GM12878 (cell line): Measurements from ENCODE around the gene RCAN1. TPM values are rescaled to one million over a fixed set of nuclear protein-coding genes. Genes with fewer than 3 reads are reported as not detected.

Source experiments
- ATAC-seq: fragments of 200-7000 bp; cut with Tn5 transposase; 3 replicates; pipeline ENCODE4 v1.9.1; 2020; ENCODE audit warnings: mild to moderate bottlenecking, moderate library complexity
- BruUV-seq: library from RNA; stranded (reverse); fragments of 400-500 nt; replicated peaks from 2 replicates; lab custom pipeline; 2021; lab: Mats Ljungman, UMichigan
- CTCF ChIA-PET: fragments of 300-600 bp; sonication (Branson Sonifier 250); formaldehyde crosslinking; extraction: SDS; loops from one replicate; lab custom pipeline; 2021; ENCODE audit warnings: inconsistent platforms; lab: Yijun Ruan, JAX
- POLR2A ChIA-PET: fragments of 350-600 bp; formaldehyde crosslinking; extraction: SDS; loops from one replicate; lab custom pipeline; 2021; ENCODE audit warnings: inconsistent platforms; lab: Charles Lee
- RAD21 ChIA-PET: fragments of 300-600 bp; sonication (Branson Sonifier 250); formaldehyde crosslinking; loops from one replicate; lab custom pipeline; 2023; ENCODE audit warnings: antibody characterized with exemption; ENCODE audit not compliant: unreplicated experiment; lab: Charles Lee
- SMC1A ChIA-PET: fragments of 300-600 bp; sonication (Branson Sonifier 250); formaldehyde crosslinking; loops from one replicate; lab custom pipeline; 2023; ENCODE audit not compliant: unreplicated experiment, uncharacterized antibody; lab: Charles Lee
- DNase-seq: peaks from one replicate; pipeline ENCODE4 v3.0.0-alpha.2; 2011; ENCODE audit warnings: low read depth, low spot score
- FAIRE-seq: peaks from 3 replicates; lab custom pipeline; 2011; peaks lifted over from hg19 to GRCh38; lab: Jason Lieb, UNC
- H2AFZ ChIP-seq: 2 replicates; pipeline ENCODE4 v1.6.0; 2011; ENCODE audit warnings: low read depth, low read length, control low read depth; ENCODE audit not compliant: control insufficient read depth
- H3K27ac ChIP-seq: 2 replicates; pipeline ENCODE4 v1.5.1; 2011; ENCODE audit warnings: control low read depth; ENCODE audit not compliant: control insufficient read depth, insufficient read depth
- H3K27me3 ChIP-seq, 2 experiments: replicated peaks in 1 of 2; 2 replicates each; pipeline versions ENCODE4 v1.6.0 to v1.6.1; 2011; ENCODE audit warnings: low read length in 1 of 2; ENCODE audit not compliant: control insufficient read depth in 2 of 2, insufficient read depth in 2 of 2
- H3K36me3 ChIP-seq, 2 experiments: 2 replicates each; pipeline ENCODE4 v1.5.1; 2011; ENCODE audit warnings: low read length in 1 of 2; ENCODE audit not compliant: control insufficient read depth in 2 of 2, insufficient read depth in 2 of 2
- H3K4me1 ChIP-seq: 2 replicates; pipeline ENCODE4 v1.6.1; 2011; ENCODE audit warnings: mild to moderate bottlenecking, low read length, moderate library complexity, mixed read lengths; ENCODE audit not compliant: control insufficient read depth, insufficient read depth
- H3K4me2 ChIP-seq: 2 replicates; pipeline ENCODE4 v1.6.0; 2011; ENCODE audit warnings: control low read depth; ENCODE audit not compliant: control insufficient read depth, insufficient read depth
- H3K4me3 ChIP-seq: fragments of 200-600 bp; sonication (generic); 2 replicates; pipeline ENCODE4 v1.5.1; 2016
- H3K79me2 ChIP-seq: 2 replicates; pipeline ENCODE4 v1.6.0; 2011; ENCODE audit warnings: low read length; ENCODE audit not compliant: control insufficient read depth, insufficient read depth
- H3K9ac ChIP-seq: 2 replicates; pipeline ENCODE4 v1.8.0; 2011; ENCODE audit warnings: low read length, control low read depth, mixed read lengths; ENCODE audit not compliant: control insufficient read depth, insufficient read depth
- H3K9me3 ChIP-seq: replicated peaks from 3 replicates; pipeline ENCODE4 v1.5.1; 2011; ENCODE audit warnings: mild to moderate bottlenecking, low read length; ENCODE audit not compliant: control insufficient read depth, insufficient read depth
- H4K20me1 ChIP-seq: 2 replicates; pipeline ENCODE4 v1.6.0; 2011; ENCODE audit not compliant: control insufficient read depth, insufficient read depth
- CBX3 ChIP-seq: fragments of 200-600 bp; sonication (generic); IDR thresholded peaks from 2 replicates; pipeline ENCODE4 v1.6.1; 2016; ENCODE audit warnings: low read depth, borderline replicate concordance
- EZH2 ChIP-seq: IDR thresholded peaks from 2 replicates; pipeline ENCODE4 v1.6.1; 2012; ENCODE audit warnings: low read depth, mild to moderate bottlenecking, control low read depth, inconsistent platforms, low read length, borderline replicate concordance; ENCODE audit not compliant: control insufficient read depth
- FOXM1 ChIP-seq: IDR thresholded peaks from 2 replicates; pipeline ENCODE4 v1.6.1; 2012; ENCODE audit warnings: low read depth, mild to moderate bottlenecking, inconsistent platforms, low read length, moderate library complexity
- HCFC1 ChIP-seq: fragments of 150-350 bp; IDR thresholded peaks from 2 replicates; pipeline ENCODE4 v1.6.1; 2014; ENCODE audit warnings: low read length
- IRF3 ChIP-seq: fragments of 450-650 bp; IDR thresholded peaks from 2 replicates; pipeline ENCODE4 v1.6.1; 2014; ENCODE audit warnings: mild to moderate bottlenecking
- KAT2A ChIP-seq: conservative IDR thresholded peaks from 2 replicates; pipeline ENCODE4 v1.6.1; 2011; ENCODE audit warnings: low read depth, low read length; ENCODE audit not compliant: control insufficient read depth
- MTA2 ChIP-seq: fragments of 450-650 bp; IDR thresholded peaks from 2 replicates; pipeline ENCODE4 v1.6.1; 2016; ENCODE audit warnings: low read depth, mild to moderate bottlenecking, moderate library complexity
- NBN ChIP-seq: fragments of 450-650 bp; IDR thresholded peaks from 2 replicates; pipeline ENCODE4 v1.6.1; 2016
- PAX8 ChIP-seq: fragments of 450-650 bp; IDR thresholded peaks from 2 replicates; pipeline ENCODE4 v1.6.1; 2017; ENCODE audit warnings: mild to moderate bottlenecking, moderate library complexity
- PML ChIP-seq: IDR thresholded peaks from 2 replicates; pipeline ENCODE4 v1.6.1; 2012; ENCODE audit warnings: low read length, inconsistent platforms
- POU2F2 ChIP-seq: IDR thresholded peaks from 3 replicates; pipeline ENCODE4 v1.6.1; 2011; ENCODE audit warnings: low read depth, mild to moderate bottlenecking, low read length, borderline replicate concordance
- SIX5 ChIP-seq: IDR thresholded peaks from 2 replicates; pipeline ENCODE4 v1.6.1; 2011; ENCODE audit warnings: mild to moderate bottlenecking, low read depth, low read length, moderate library complexity; ENCODE audit not compliant: severe bottlenecking
- SKIL ChIP-seq: fragments of 450-650 bp; IDR thresholded peaks from 2 replicates; pipeline ENCODE4 v1.6.1; 2017; ENCODE audit warnings: mild to moderate bottlenecking, low read depth, inconsistent platforms; ENCODE audit not compliant: poor library complexity, severe bottlenecking
- STAT1 ChIP-seq: fragments of 450-650 bp; conservative IDR thresholded peaks from 2 replicates; pipeline ENCODE4 v1.6.1; 2014; ENCODE audit warnings: antibody characterized with exemption, mild to moderate bottlenecking
- ZNF207 ChIP-seq: fragments of 450-650 bp; IDR thresholded peaks from 2 replicates; pipeline ENCODE4 v1.6.1; 2014; ENCODE audit warnings: antibody characterized with exemption, mild to moderate bottlenecking, borderline replicate concordance
- WGBS: methylation state at CpG from one replicate; pipeline ENCODE4 v1.1.6; 2016; ENCODE audit warnings: low lambda C conversion rate; ENCODE audit not compliant: insufficient replicate concordance, insufficient coverage; ENCODE audit errors: missing lambda C conversion rate; 5-methylcytosine and 5-hydroxymethylcytosine counted together
- in situ Hi-C: fragments of 300-500 bp; cut with MboI; formaldehyde crosslinking; loops from 9 replicates; pipeline ENCODE4 v1.14.3; 2018; ENCODE audit warnings: mixed read lengths
- intact Hi-C: fragments of 100-400 bp; cut with micrococcal nuclease; formaldehyde crosslinking; loops from one replicate; pipeline ENCODE4 v1.14.2; 2022; ENCODE audit not compliant: unreplicated experiment
- polyA plus RNA-seq, 11 experiments: library from polyadenylated mRNA; depleted of rRNA in 4 of 11; unstranded in 6 of 11; stranded (reverse) in 5 of 11; fragments of >200 nt; fragmentation: Nextera tagmentation in 4 of 11; fragmentation: Illumina TruSeq in 1 of 11; extraction: Ambion mirVana in 4 of 11; extraction: Trizol in 1 of 11; gene quantifications; 1 replicate in 1 of 11; 2 replicates in 10 of 11; pipeline versions ENCODE4 v1.2.1 to v1.2.3, GENCODE V29; 2011 to 2016; ENCODE audit warnings: inconsistent platforms in 2 of 11, missing spikeins in 2 of 11, low read depth in 1 of 11
- total RNA-seq, 4 experiments: library from RNA; depleted of rRNA in 3 of 4; stranded (reverse); fragments of >200 nt in 3 of 4; fragmentation: Illumina TruSeq in 1 of 4; extraction: Trizol in 1 of 4; gene quantifications; 2 replicates each; pipeline versions ENCODE4 v1.2.1 to v1.2.3, GENCODE V29; 2013 to 2021

RCAN1 gene
- total and polyA plus RNA-seq, 10 of the 15 experiments (the other 5 are each of a cell fraction or from before 2014, with no cell fraction given) = 2.8 to 12.9 (median 10.5) TPM

GRCh38 chr21:34540206-34540605 lies 74.7 kb downstream of the RCAN1 start (continued):
- TF ChIP-seq POU2F2 (no peak), SIX5 (no peak), EZH2 (no peak), SKIL (no peak), FOXM1 (no peak)

GRCh38 chr21:34537838-34538237 lies 77.1 kb downstream of the RCAN1 start:
- DNase-seq = no peak
- H2AFZ ChIP-seq = no peak overlapping the region
- in situ Hi-C loops = no loop called here
- no peaks in the 10 kb centered on the region for H3K79me2 ChIP-seq
- H3K36me3 ChIP-seq = no peaks in the 10 kb centered on the region
- H3K27ac ChIP-seq = no peak overlapping the region
- TF ChIP-seq PAX8 = no peak
- TF ChIP-seq HCFC1 = no peak
- no peak for TF ChIP-seq IRF3
- TF ChIP-seq STAT1 = no peak
- no peak for TF ChIP-seq PML
- no peak for TF ChIP-seq NBN
- TF ChIP-seq KAT2A = no peak
- no peak for TF ChIP-seq MTA2
- TF ChIP-seq ZNF207 = no peak
- TF ChIP-seq CBX3 = no peak
- TF ChIP-seq SIX5 = no peak
- intact Hi-C loops = no loop called here
- ChIA-PET CTCF (no interaction called here), POLR2A (no interaction called here), RAD21 (no interaction called here), SMC1A (no interaction called here)
- no peak overlapping the region for H3K4me2 ChIP-seq
- no peak for FAIRE-seq
- H3K4me3 ChIP-seq = no peak overlapping the region
- no TSS peak for BruUV-seq
- no peaks in the 10 kb centered on the region for H4K20me1 ChIP-seq
- H3K27me3 ChIP-seq = no peaks in the 10 kb centered on the region
- 100% methylated on average over 3 of the region's 3 CpGs for WGBS
- no peak for ATAC-seq
- peaks cover under 1% of the 10 kb centered on the region; the same call in 1 of the 3 replicates for H3K9me3 ChIP-seq
- H3K9ac ChIP-seq = no peak overlapping the region
- H3K4me1 ChIP-seq = peaks cover 12% of the 10 kb centered on the region
